Hair follicle dermal papilla cell (primary cell): ENCODE results near the gene VSIG8. TPM values are rescaled to one million over a fixed set of nuclear protein-coding genes. Genes with fewer than 3 reads are reported as not detected.

Experiments used
- small RNA-seq: library from RNA; depleted of rRNA; stranded (forward); fragments of <200 nt; gene quantifications from one replicate; pipeline ENCODE3, GENCODE V24; 2012
- total RNA-seq: library from RNA; depleted of rRNA; stranded (reverse); fragments of >200 nt; gene quantifications from 2 replicates; pipeline ENCODE4 v1.2.3, GENCODE V29; 2012

The VSIG8 gene, protein sequence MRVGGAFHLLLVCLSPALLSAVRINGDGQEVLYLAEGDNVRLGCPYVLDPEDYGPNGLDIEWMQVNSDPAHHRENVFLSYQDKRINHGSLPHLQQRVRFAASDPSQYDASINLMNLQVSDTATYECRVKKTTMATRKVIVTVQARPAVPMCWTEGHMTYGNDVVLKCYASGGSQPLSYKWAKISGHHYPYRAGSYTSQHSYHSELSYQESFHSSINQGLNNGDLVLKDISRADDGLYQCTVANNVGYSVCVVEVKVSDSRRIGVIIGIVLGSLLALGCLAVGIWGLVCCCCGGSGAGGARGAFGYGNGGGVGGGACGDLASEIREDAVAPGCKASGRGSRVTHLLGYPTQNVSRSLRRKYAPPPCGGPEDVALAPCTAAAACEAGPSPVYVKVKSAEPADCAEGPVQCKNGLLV
- not detected in 2 replicates for total RNA-seq

DNA sequence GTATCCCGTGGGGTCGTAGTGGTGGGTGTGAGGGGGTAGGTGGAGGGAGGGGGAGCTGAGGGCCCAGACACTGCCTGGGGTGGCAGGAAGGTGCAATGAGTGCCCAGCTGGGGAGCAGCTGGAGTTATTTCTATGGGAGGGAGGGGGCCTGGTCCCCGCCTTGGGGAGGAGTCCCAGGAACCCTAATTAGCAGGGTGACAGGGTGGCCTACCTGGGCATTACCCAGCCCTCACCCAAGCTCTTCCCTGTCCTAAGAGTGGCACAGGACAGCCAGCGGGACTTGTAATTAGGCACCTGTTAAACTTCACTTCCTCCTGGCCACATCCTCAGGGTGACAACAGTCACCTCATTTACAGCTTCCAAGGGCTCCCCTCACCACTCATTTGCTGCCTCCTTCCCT, at the start of gene VSIG8:
Gene VSIG8, minus strand, starts transcription at position 101 of the 400 bp plus-strand sequence. CDS start 136 bp downstream, outside the sequence.

DNA sequence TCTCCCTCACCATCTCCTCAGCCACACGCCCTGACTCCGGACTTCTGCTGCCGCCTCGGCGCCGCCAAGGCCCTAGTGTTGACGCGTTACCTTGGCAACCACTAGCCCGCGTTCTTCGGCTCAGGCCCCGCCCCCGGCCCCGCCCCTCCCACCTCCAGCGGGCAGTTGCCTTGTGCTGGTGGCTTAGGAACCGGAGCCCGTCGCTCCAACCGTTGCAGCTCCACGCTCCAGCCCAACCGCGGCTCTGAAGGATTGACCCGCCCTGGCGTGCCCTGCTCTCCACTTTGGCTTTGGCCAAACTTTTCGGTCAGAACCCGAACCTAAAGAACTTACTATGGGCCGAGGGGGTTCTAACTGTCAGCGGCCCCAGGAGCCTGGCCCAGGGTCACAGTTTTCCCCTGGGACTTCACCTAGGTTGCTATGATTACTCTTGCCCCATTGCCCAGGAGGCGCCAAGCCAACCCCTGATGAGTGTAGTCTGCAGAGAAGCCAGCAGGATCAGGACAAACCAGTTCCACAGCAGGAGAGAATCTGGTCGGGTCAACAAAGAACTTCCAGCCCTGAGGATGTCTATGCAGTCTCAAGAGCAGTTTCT, 37.7 kb upstream of the VSIG8 start, which contains the start of gene CFAP45:
Gene CFAP45, minus strand, starts transcription at position 80 of the 595 bp plus-strand sequence. Its CDS starts 67 bp downstream, at position 13.

GRCh38 chr1:159826441-159827101, 35.9 kb downstream of the VSIG8 start, which contains the start of gene SLAMF8:
TSS of gene SLAMF8 (plus strand) at chr1:159826873. CDS start at chr1:159826899, 26 bp downstream.

Small RNA genes lying within 50 kb of the gene (small RNA-seq; reads per million reads assigned to genes)
- gene MIR4259 (not detected), gene RF00570 (not detected)

Other genes with a start within 250 kb of the VSIG8 start
- not detected in 2 replicates for gene CRP, start 148.1 kb downstream of the VSIG8 start, total RNA-seq
- gene DUSP23, start 81.7 kb downstream of the VSIG8 start, total RNA-seq: 7.6 and 15.9 TPM in 2 replicates
- not detected in 2 replicates for gene FCRL6, start 60.3 kb downstream of the VSIG8 start, total RNA-seq
- 0.24 and 0.49 TPM in 2 replicates for gene SLAMF8, start 35.8 kb downstream of the VSIG8 start, total RNA-seq
- gene CFAP45, start 37.5 kb upstream of the VSIG8 start, total RNA-seq: 0.12 and 0.16 TPM in 2 replicates
- gene TAGLN2, start 62.9 kb upstream of the VSIG8 start, total RNA-seq: 124 and 172 TPM in 2 replicates
- under 0.01 TPM in 1 of 2 replicates, not detected in the other for gene IGSF9, start 83.0 kb upstream of the VSIG8 start, total RNA-seq
- not detected in 2 replicates for gene SLAMF9, start 91.6 kb upstream of the VSIG8 start, total RNA-seq
- 5.1 and 5.4 TPM in 2 replicates for gene PIGM, start 169.3 kb upstream of the VSIG8 start, total RNA-seq
- not detected in 2 replicates for gene KCNJ10, start 207.5 kb upstream of the VSIG8 start, total RNA-seq
- not detected in 2 replicates for gene KCNJ9, start 218.9 kb upstream of the VSIG8 start, total RNA-seq
- gene IGSF8, start 236.0 kb upstream of the VSIG8 start, total RNA-seq: 20.9 TPM in 2 replicates